Mucosa of descending colon (tissue), 3 donors: ENCODE results near the gene EQTN. TPM values are rescaled to one million over a fixed set of nuclear protein-coding genes. Genes with fewer than 3 reads are reported as not detected.

Experiments
- ATAC-seq: fragments of 200-7000 bp; cut with Tn5 transposase; one replicate; pipeline ENCODE4 v1.9.1; 2020; ENCODE audit warnings: mild to moderate bottlenecking, moderate library complexity
- DNase-seq, 3 donors: peaks; one replicate each; pipeline ENCODE4 v3.0.0-alpha.2; 2020
- H3K36me3 ChIP-seq: fragments of 200-600 bp; one replicate; pipeline ENCODE4 v1.8.0; 2021; ENCODE audit warnings: low read depth, mild to moderate bottlenecking
- H3K4me1 ChIP-seq: fragments of 200-600 bp; one replicate; pipeline ENCODE4 v1.8.0; 2021; ENCODE audit warnings: low read depth, mild to moderate bottlenecking
- H3K4me3 ChIP-seq: fragments of 200-600 bp; one replicate; pipeline ENCODE4 v1.8.0; 2021; ENCODE audit warnings: mild to moderate bottlenecking
- H3K9me3 ChIP-seq: fragments of 200-600 bp; one replicate; pipeline ENCODE4 v1.8.0; 2021; ENCODE audit warnings: mild to moderate bottlenecking
- intact Hi-C, 2 donors: fragments of 100-400 bp; cut with DNase I in 1 of 2; cut with micrococcal nuclease in 1 of 2; formaldehyde crosslinking; loops; one replicate each; pipeline versions ENCODE4 v1.11.0 to v1.11.1; 2022; cut with DNase I, micrococcal nuclease
- total RNA-seq, 3 donors: library from RNA; stranded (reverse); fragmentation: NEBNext Ultra II Directional in 2 of 3; extraction: Animal tissue kit (Norgen Biotek cat#: 25700) in 2 of 3; gene quantifications; one replicate each; pipeline versions ENCODE4 v1.2.1 to v1.2.4, GENCODE V29; 2021 to 2023
- TF ChIP-seq, protein P1 (sequence below): fragments of 200-600 bp; IDR thresholded peaks from one replicate; pipeline ENCODE4 v1.8.0; 2022; ENCODE audit warnings: antibody characterized with exemption, mild to moderate bottlenecking
- donor health status: DM: no; HTN: no; CAD: no; lungs with moderate emphysema.
- donor health status: DM: no; HTN: no; CAD: no.
- donor health status: DM: no; HTN: yes; CAD: no.

The EQTN gene
- total RNA-seq, 3 donors from 2014 or later = 0.53 to 2.3 (median 1.4) TPM

DNA sequence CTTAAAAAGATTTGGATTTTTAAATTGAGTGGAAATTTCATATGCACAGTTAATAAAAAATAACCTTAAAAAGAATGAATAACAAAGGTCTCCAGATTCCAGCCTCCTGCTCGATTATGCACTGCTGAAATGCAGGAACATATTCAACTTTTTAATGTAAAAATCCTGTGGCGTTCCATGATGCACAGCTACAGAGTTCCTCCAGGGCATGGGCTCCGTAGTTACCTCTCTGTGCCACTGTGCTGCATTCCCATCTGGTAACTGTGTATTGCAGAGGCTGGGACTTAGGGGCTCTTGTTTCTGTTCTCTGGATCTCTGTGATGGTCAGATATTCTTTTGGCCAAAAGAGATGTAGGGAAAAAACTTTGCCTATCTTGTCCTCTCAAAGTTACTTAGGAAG lies 31.5 kb upstream of the EQTN start:
- TF ChIP-seq, protein P1, sequence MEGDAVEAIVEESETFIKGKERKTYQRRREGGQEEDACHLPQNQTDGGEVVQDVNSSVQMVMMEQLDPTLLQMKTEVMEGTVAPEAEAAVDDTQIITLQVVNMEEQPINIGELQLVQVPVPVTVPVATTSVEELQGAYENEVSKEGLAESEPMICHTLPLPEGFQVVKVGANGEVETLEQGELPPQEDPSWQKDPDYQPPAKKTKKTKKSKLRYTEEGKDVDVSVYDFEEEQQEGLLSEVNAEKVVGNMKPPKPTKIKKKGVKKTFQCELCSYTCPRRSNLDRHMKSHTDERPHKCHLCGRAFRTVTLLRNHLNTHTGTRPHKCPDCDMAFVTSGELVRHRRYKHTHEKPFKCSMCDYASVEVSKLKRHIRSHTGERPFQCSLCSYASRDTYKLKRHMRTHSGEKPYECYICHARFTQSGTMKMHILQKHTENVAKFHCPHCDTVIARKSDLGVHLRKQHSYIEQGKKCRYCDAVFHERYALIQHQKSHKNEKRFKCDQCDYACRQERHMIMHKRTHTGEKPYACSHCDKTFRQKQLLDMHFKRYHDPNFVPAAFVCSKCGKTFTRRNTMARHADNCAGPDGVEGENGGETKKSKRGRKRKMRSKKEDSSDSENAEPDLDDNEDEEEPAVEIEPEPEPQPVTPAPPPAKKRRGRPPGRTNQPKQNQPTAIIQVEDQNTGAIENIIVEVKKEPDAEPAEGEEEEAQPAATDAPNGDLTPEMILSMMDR = no peak
- H3K9me3 ChIP-seq = no peaks in the 10 kb centered on the region
- intact Hi-C loops = no loop called here

DNA sequence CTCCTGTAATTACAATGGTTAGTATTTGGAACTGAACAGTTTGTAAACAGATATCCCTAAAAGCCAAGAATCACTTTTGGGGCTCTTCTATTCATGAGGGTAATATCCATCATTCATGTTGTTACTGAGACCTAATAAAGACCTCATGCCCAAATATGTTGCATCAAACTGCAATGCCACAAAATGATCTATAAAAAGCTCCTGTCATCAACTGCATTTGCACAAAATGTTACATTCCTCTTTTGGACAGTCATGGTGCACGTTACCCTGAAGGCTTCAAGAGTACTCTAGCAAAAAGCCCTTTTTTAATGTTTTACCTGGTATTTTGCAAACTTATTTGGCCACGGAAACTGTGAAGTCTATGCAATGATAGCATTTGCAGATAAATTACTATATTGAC lies 14.2 kb upstream of the EQTN start:
- Histone ChIP-seq H3K4me1 (no peaks in the 10 kb centered on the region), H3K9me3 (no peaks in the 10 kb centered on the region), H3K4me3 (no peak overlapping the region), H3K36me3 (no peaks in the 10 kb centered on the region)
- ATAC-seq (no peak), DNase-seq (no peak)
- TF ChIP-seq, protein P1 = no peak
- intact Hi-C loops = no loop called here

More for the DNA sequence above, 31.5 kb upstream of the EQTN start:
- Histone ChIP-seq H3K4me3 (no peak overlapping the region), H3K36me3 (no peaks in the 10 kb centered on the region), H3K4me1 (no peaks in the 10 kb centered on the region)
- DNase-seq (no peak), ATAC-seq (no peak)

DNA sequence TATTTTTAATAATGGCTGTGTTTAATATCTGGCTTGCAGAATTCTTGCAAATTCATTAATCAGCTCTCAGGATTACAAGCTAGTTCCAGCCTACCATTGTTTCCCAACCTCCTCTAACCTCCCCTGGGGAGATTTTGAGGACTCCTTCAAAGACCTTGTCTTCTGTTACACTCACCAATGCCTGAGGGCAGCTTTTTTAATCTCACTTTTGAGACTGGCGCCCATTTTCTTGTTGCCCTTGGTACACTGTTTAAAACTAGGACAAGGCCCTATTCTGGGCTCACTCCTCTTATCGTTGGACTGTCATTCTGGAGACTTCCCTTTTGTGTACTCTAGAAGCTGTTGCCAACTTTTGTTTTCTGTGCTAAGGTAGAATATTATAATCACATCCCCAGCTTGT lies 13.6 kb upstream of the EQTN start:
- TF ChIP-seq, protein P1 = no peak
- H3K36me3 ChIP-seq = no peaks in the 10 kb centered on the region

DNA sequence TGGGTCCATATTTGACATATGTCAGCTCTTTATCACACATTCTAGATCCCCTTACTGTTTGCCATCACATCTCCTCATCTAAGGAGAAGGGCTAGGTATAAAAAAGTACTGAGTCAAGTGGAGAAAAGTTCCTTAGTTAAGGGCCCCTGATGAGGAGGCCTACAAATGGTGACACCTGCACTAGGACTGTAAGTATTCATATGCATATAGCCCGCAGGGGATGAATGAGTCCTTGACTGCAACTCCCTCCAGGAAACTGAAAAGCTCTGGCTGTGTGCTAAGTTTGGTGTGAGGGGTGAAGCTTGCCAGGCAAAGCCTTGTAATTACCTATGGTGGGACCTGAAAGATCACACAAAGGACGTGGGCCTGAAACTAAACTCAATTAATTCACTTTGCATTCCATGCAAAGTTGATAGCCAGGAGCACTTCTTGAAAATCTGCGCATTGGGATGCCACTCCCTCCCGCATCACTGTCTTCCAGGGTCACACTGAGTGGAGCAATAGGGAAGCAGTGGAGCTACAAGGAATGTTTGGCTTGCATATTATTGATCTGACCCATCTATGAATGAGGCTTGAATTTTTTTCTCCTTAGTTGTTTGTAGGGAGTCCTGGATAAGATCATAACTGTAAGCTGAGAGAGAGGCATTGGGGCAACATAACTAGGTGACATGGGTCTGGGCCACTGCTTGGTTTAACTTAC lies 11.9 kb upstream of the EQTN start:
- Histone ChIP-seq H3K4me3 (no peak overlapping the region), H3K4me1 (no peaks in the 10 kb centered on the region), H3K36me3 (no peaks in the 10 kb centered on the region), H3K9me3 (no peaks in the 10 kb centered on the region)
- DNase-seq = no peak
- TF ChIP-seq, protein P1 = no peak
- intact Hi-C loops = no loop called here
- ATAC-seq = no peak

More for the DNA sequence above, 13.6 kb upstream of the EQTN start:
- intact Hi-C loops = no loop called here
- DNase-seq = no peak
- H3K4me3 ChIP-seq = no peak overlapping the region
- no peaks in the 10 kb centered on the region for H3K4me1 ChIP-seq
- ATAC-seq = no peak
- no peaks in the 10 kb centered on the region for H3K9me3 ChIP-seq

- Histone ChIP-seq H3K4me3 (no peak overlapping the region), H3K9me3 (no peaks in the 10 kb centered on the region), H3K36me3 (no peaks in the 10 kb centered on the region), H3K4me1 (no peaks in the 10 kb centered on the region)
- TF ChIP-seq, protein P1 = no peak
- ATAC-seq (no peak), DNase-seq (no peak)
- intact Hi-C loops = no loop called here
Observed at GRCh38 chr9:27304521-27304920, 7.6 kb upstream of the EQTN start.
